WERI-Rb-1 (cell line): ENCODE measurements around the gene TBC1D22B.

ENCODE experiments used
- DNase-seq: peaks from one replicate; pipeline ENCODE4 v3.0.0-alpha.2; 2020
- H3K27ac ChIP-seq: fragments of 250-450 bp; sonication (Bioruptor Pico); 2 replicates; pipeline ENCODE4 v1.5.1; 2020; ENCODE audit warnings: mild to moderate bottlenecking, moderate library complexity
- H3K27me3 ChIP-seq: fragments of 250-450 bp; sonication (Bioruptor Pico); 2 replicates; pipeline ENCODE4 v1.5.1; 2021; ENCODE audit warnings: mild to moderate bottlenecking, low read depth, moderate library complexity; ENCODE audit not compliant: insufficient read depth, severe bottlenecking
- H3K36me3 ChIP-seq: fragments of 250-450 bp; sonication (Bioruptor Pico); 2 replicates; pipeline ENCODE4 v1.5.1; 2020; ENCODE audit warnings: mild to moderate bottlenecking, moderate library complexity
- H3K4me3 ChIP-seq: 2 replicates; pipeline ENCODE4 v1.5.1; 2011; ENCODE audit warnings: low read depth, mild to moderate bottlenecking, control low read depth, low read length
- H3K9me3 ChIP-seq: fragments of 250-450 bp; sonication (Bioruptor Pico); 2 replicates; pipeline ENCODE4 v1.5.1; 2021; ENCODE audit warnings: mild to moderate bottlenecking, moderate library complexity; ENCODE audit not compliant: severe bottlenecking
- TF ChIP-seq, protein P1 (sequence below): IDR thresholded peaks from 2 replicates; pipeline ENCODE4 v1.5.1; 2011; ENCODE audit warnings: low read depth, mild to moderate bottlenecking, control low read depth, inconsistent platforms, low read length

TBC1D22B gene

DNA sequence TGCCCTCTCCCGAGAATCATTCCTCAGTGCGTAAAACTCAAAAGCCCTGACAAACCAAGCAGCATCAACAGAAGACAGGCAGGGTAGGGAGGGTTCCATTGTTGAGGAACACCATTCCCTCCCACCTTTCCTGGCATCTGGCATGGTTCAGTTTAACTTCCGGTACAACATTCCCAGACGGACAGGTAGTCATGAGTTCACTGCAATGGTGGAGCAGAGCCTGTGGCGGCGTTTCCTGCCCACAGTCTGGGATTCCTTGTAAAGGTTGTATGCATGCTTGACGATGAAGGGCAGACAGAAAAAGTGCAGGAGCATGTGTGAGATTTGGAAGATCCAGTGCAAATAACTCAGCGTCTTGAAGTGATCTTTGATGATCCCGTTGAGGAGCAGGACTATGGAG is 45.3 kb upstream of the TBC1D22B start:
- H3K27ac ChIP-seq: no peak overlapping the region
- TF ChIP-seq, protein P1, sequence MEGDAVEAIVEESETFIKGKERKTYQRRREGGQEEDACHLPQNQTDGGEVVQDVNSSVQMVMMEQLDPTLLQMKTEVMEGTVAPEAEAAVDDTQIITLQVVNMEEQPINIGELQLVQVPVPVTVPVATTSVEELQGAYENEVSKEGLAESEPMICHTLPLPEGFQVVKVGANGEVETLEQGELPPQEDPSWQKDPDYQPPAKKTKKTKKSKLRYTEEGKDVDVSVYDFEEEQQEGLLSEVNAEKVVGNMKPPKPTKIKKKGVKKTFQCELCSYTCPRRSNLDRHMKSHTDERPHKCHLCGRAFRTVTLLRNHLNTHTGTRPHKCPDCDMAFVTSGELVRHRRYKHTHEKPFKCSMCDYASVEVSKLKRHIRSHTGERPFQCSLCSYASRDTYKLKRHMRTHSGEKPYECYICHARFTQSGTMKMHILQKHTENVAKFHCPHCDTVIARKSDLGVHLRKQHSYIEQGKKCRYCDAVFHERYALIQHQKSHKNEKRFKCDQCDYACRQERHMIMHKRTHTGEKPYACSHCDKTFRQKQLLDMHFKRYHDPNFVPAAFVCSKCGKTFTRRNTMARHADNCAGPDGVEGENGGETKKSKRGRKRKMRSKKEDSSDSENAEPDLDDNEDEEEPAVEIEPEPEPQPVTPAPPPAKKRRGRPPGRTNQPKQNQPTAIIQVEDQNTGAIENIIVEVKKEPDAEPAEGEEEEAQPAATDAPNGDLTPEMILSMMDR: no peak
- H3K27me3 ChIP-seq: no peaks in the 10 kb centered on the region
- H3K36me3 ChIP-seq: no peaks in the 10 kb centered on the region
- no peak overlapping the region for H3K4me3 ChIP-seq
- no peaks in the 10 kb centered on the region for H3K9me3 ChIP-seq
- DNase-seq: no peak

DNA sequence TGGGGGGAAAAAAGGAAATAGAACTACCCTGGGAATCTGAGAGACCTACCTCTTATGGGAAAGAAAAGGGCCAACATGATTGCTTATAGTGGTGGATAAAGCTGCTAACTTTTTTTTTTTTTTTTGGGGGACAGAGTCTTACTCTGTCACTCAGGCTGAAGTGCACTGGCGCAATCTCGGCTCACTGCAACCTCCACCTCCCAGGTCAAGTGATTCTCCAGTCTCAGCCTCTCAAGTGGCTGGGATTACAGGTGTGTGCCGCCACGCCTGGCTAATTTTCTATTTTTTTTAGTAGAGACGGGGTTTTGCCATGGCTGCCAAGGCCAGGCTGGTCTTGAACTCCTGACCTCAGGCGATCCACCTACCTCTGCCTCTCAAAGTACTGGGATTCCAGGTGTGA is 39.5 kb upstream of the TBC1D22B start:
- Histone ChIP-seq H3K36me3 (no peaks in the 10 kb centered on the region), H3K27ac (no peak overlapping the region), H3K9me3 (no peaks in the 10 kb centered on the region), H3K27me3 (no peaks in the 10 kb centered on the region), H3K4me3 (no peak overlapping the region)
- TF ChIP-seq, protein P1: no peak
- DNase-seq: no peak

DNA sequence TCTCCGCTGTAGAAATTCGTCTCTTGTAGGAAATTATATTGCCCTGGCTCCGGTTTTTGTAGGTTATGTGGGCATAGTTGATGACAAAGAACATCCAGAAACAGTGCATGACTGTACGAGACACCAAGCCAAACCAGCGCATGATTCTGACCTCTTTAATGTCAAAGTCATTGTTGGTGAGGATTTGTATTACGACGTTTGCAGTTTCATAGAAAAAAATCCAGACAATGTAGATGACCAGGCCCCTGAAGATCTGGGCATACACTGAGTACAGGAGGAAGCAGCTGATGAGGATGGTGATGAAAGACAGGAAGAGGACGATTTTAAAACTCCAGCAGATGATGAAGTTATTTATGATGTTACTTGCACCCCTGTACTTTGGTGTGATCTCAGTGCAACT is 39.1 kb upstream of the TBC1D22B start:
- TF ChIP-seq, protein P1: no peak
- no peak for DNase-seq
- Histone ChIP-seq H3K9me3 (no peaks in the 10 kb centered on the region), H3K4me3 (no peak overlapping the region), H3K27ac (no peak overlapping the region), H3K36me3 (no peaks in the 10 kb centered on the region), H3K27me3 (no peaks in the 10 kb centered on the region)

DNA sequence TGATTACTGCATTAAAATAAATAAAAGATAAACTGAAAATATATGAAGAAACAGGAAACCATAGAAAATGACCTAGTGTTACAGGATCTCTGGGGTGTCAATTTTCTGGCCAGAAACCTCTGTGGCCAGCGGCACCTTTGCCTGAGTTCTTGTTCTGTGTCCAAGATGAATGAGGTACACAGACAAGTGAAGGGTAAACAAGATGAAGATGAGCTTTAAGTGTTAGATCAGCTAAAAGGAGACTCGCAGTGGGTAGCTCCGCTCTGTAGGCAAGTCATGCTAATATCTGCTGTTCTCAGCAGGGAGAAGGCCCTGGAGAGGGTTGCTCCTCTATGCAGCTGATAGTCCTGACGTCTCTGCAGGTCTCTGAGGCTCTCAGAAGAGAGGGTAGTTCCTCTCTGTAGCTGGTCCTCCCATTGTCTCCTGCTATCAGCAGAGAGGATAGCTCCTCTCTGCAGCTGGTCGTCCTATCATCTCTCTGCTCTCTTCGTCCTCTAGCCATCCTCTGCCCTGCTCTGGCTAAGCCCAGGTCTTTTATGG is 35.9 kb upstream of the TBC1D22B start:
- no peak for DNase-seq
- Histone ChIP-seq H3K36me3 (no peaks in the 10 kb centered on the region), H3K9me3 (no peaks in the 10 kb centered on the region), H3K27me3 (no peaks in the 10 kb centered on the region), H3K27ac (peak overlapping the region; percentile 67), H3K4me3 (peak overlapping the region; percentile 69)
- TF ChIP-seq, protein P1: no peak

DNA sequence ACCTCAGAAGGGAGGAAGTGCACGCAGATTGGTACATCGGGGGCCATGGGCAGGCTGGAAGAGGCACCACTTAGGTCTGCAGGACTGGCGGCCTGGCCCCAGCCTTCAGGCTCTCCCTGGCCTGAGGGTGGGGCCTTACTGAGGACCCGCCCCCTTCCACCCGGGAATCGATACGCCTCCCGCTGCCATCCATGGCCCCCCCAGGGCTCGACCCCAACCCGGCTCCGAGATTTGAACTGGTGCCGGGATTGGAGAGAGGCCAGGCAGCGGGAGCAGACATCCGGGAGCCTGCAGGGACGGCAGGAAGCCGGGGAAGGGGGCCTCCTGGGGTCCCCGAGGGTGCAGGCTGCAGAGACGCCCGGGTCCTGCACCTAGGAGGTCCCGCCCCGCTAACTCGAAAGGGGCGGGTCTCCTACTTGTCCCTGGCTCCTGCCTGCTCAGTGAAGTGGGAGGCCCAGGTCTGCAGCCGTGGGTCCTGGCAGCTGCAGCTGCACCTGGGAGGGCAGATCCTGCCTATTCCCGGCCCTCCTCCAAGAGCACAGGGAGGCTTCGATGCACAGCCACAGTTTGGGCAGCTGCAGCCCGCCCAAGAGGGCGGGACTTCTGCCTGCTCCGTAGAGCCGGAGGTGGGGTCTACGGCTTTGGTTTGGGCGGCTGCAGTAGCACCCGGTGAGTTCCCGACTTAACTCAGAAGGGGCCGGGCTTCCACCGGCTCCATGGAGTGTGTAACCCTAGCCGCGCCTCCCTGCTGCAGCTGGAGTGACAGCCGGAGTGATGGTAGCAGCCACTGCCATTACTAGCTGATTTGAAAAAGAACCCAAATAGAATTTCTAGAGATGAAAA is 35.2 kb upstream of the TBC1D22B start:
- H3K36me3 ChIP-seq: no peaks in the 10 kb centered on the region
- no peaks in the 10 kb centered on the region for H3K27me3 ChIP-seq
- TF ChIP-seq, protein P1: no peak
- H3K4me3 ChIP-seq: peak overlapping the region; percentile 69
- no peaks in the 10 kb centered on the region for H3K9me3 ChIP-seq
- peak overlapping the region; percentile 67 for H3K27ac ChIP-seq
- DNase-seq: peak; percentile 98

DNA sequence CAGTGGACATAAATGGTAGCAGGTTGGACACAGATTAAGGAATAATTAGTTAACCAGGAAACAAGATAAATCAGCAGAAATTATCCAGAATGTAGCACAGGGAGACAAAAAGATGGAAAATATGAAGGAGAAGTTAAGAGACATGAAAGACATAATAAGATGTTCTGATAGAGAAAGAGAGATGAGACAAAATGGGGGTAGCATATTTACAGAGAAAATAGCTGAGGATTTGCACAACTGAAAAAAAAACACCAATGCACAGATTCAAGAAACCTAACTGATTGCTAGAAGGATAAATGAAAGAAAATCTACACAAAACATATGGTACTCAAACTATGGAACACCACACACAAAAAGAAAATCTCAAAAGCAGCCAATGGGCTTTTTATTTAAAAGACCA is 34.6 kb upstream of the TBC1D22B start:
- Histone ChIP-seq H3K27ac (no peak overlapping the region), H3K9me3 (no peaks in the 10 kb centered on the region), H3K36me3 (no peaks in the 10 kb centered on the region), H3K27me3 (no peaks in the 10 kb centered on the region), H3K4me3 (peak overlapping the region; percentile 69)
- no peak for DNase-seq
- TF ChIP-seq, protein P1: no peak
